ENCODE measurements around the gene MCRS1. TPM values are rescaled to one million over a fixed set of nuclear protein-coding genes. Genes with fewer than 3 reads are reported as not detected.

The MCRS1 gene
- total RNA-seq, 1 experiment from 2014 or later, result 86.8 TPM

- no peaks in the 10 kb centered on the region for H3F3A ChIP-seq (ENCODE audit: low read length, unreplicated experiment)
- no peaks in the 10 kb centered on the region for H3K4me1 ChIP-seq (ENCODE audit: insufficient read depth, low read length)
- DNase-seq, result no peak
- H3K27ac ChIP-seq (ENCODE audit: low read length), result no peak overlapping the region
- no peak for TF ChIP-seq EZH2phosphoT487 (IDR thresholded peaks at IDR 0.05; ENCODE audit: borderline replicate concordance, low read length)
- TF ChIP-seq EZH2 (IDR thresholded peaks at IDR 0.05; ENCODE audit: low read length, unreplicated experiment), result no peak
- TF ChIP-seq CTCF (conservative IDR thresholded peaks at IDR 0.05; ENCODE audit: low read depth, low read length), result no peak
- H3K9me2 ChIP-seq (replicated peaks; ENCODE audit: low read length), result no peaks in the 10 kb centered on the region
- H3K36me3 ChIP-seq (ENCODE audit: low read depth, low read length), result peaks cover 16% of the 10 kb centered on the region
- H4K20me1 ChIP-seq (ENCODE audit: low read length), result no peaks in the 10 kb centered on the region
- no peak overlapping the region for H3K9ac ChIP-seq (ENCODE audit: low read length)
- POLR2A ChIA-PET (ENCODE audit: unreplicated experiment), result no interaction called here
- CTCF ChIA-PET, result no interaction called here
- H3K79me2 ChIP-seq (ENCODE audit: low read length), result no peaks in the 10 kb centered on the region
- no peak overlapping the region for H2AFZ ChIP-seq (ENCODE audit: low read length)
- BruUV-seq (replicated peaks), result no TSS peak
- no peak overlapping the region for H3K4me3 ChIP-seq (ENCODE audit: low read length)
- no peak for ATAC-seq
- H3K4me2 ChIP-seq (ENCODE audit: low read length), result no peak overlapping the region
- no peaks in the 10 kb centered on the region for H3K27me3 ChIP-seq (ENCODE audit: low read length)
- no peaks in the 10 kb centered on the region for H3K9me3 ChIP-seq (ENCODE audit: low read length)
- intact Hi-C loops (cut with micrococcal nuclease), result no loop called here
Measured at GRCh38 chr12:49558526-49558925, 9.4 kb downstream of the MCRS1 start.

- POLR2A ChIA-PET (ENCODE audit: unreplicated experiment), result no interaction called here
- no peaks in the 10 kb centered on the region for H3K9me3 ChIP-seq (ENCODE audit: low read length)
- BruUV-seq (replicated peaks), result no TSS peak
- no peak overlapping the region for H3K27ac ChIP-seq (ENCODE audit: low read length)
- no peak overlapping the region for H3K9ac ChIP-seq (ENCODE audit: low read length)
- H3K27me3 ChIP-seq (ENCODE audit: low read length), result no peaks in the 10 kb centered on the region
- ATAC-seq (peak; percentile 42), DNase-seq (peak; percentile 10)
- no peak overlapping the region for H2AFZ ChIP-seq (ENCODE audit: low read length)
- no peaks in the 10 kb centered on the region for H4K20me1 ChIP-seq (ENCODE audit: low read length)
- CTCF ChIA-PET, result no interaction called here
- H3K9me2 ChIP-seq (replicated peaks; ENCODE audit: low read length), result no peaks in the 10 kb centered on the region
- H3K36me3 ChIP-seq (ENCODE audit: low read depth, low read length), result peaks cover 11% of the 10 kb centered on the region
- intact Hi-C loops (cut with micrococcal nuclease), result no loop called here
- no peak overlapping the region for H3K4me3 ChIP-seq (ENCODE audit: low read length)
- no peak overlapping the region for H3K4me2 ChIP-seq (ENCODE audit: low read length)
- no peak for TF ChIP-seq EZH2 (IDR thresholded peaks at IDR 0.05; ENCODE audit: low read length, unreplicated experiment)
- TF ChIP-seq CTCF (conservative IDR thresholded peaks at IDR 0.05; ENCODE audit: low read depth, low read length), result peak; percentile 41
- no peaks in the 10 kb centered on the region for H3K79me2 ChIP-seq (ENCODE audit: low read length)
- H3F3A ChIP-seq (ENCODE audit: low read length, unreplicated experiment), result no peaks in the 10 kb centered on the region
- no peaks in the 10 kb centered on the region for H3K4me1 ChIP-seq (ENCODE audit: insufficient read depth, low read length)
Measured at GRCh38 chr12:49557917-49558215, 10.1 kb downstream of the MCRS1 start.

GRCh38 chr12:49557187-49557916 is 10.6 kb downstream of the MCRS1 start:
- Histone ChIP-seq H2AFZ (ENCODE audit: low read length) (no peak overlapping the region), H4K20me1 (ENCODE audit: low read length) (no peaks in the 10 kb centered on the region), H3F3A (ENCODE audit: low read length, unreplicated experiment) (no peaks in the 10 kb centered on the region), H3K9ac (ENCODE audit: low read length) (no peak overlapping the region), H3K27me3 (ENCODE audit: low read length) (no peaks in the 10 kb centered on the region), H3K4me3 (ENCODE audit: low read length) (no peak overlapping the region), H3K9me3 (ENCODE audit: low read length) (no peaks in the 10 kb centered on the region), H3K9me2 (replicated peaks; ENCODE audit: low read length) (no peaks in the 10 kb centered on the region), H3K27ac (ENCODE audit: low read length) (no peak overlapping the region), H3K4me2 (ENCODE audit: low read length) (no peak overlapping the region), H3K4me1 (ENCODE audit: insufficient read depth, low read length) (no peaks in the 10 kb centered on the region), H3K79me2 (ENCODE audit: low read length) (no peaks in the 10 kb centered on the region), H3K36me3 (ENCODE audit: low read depth, low read length) (peaks cover 9% of the 10 kb centered on the region)
- BruUV-seq (replicated peaks), result no TSS peak
- ATAC-seq (no peak), DNase-seq (no peak)
- ChIA-PET POLR2A (ENCODE audit: unreplicated experiment) (no interaction called here), CTCF (interaction anchor here (0.6 kb wide), 1 partner anchor 23 kb away, joined by 3 read pairs; no protein-coding TSS in a partner anchor)
- intact Hi-C loops (cut with micrococcal nuclease), result no loop called here
- no peak for TF ChIP-seq EZH2phosphoT487 (IDR thresholded peaks at IDR 0.05; ENCODE audit: borderline replicate concordance, low read length)
- TF ChIP-seq EZH2 (IDR thresholded peaks at IDR 0.05; ENCODE audit: low read length, unreplicated experiment), result no peak
- TF ChIP-seq CTCF (conservative IDR thresholded peaks at IDR 0.05; ENCODE audit: low read depth, low read length), result no peak

All from PC-3 (cell line).